Measurements from ENCODE around the gene MB. TPM values are rescaled to one million over a fixed set of nuclear protein-coding genes. Genes with fewer than 3 reads are reported as not detected.

Gene MB
- total RNA-seq, 3 donors from 2014 or later: 0.48 to 13.1 (median 10.0) TPM

GRCh38 chr22:35661464-35661863 lies 44.3 kb upstream of the MB start:
- no peak overlapping the region for H3K4me3 ChIP-seq
- no peaks in the 10 kb centered on the region for H3K27me3 ChIP-seq
- intact Hi-C loops (cut with DNase I; ENCODE audit: low total_unique reads): loop anchor here (10.0 kb wide), 1 partner anchor 73 kb away; no protein-coding TSS in a partner anchor
- H3K27ac ChIP-seq: no peak overlapping the region
- peaks cover 0 to 4% of the 10 kb centered on the region in 2 donors for H3K9me3 ChIP-seq
- no peaks in the 10 kb centered on the region for H3K4me1 ChIP-seq
- H3K36me3 ChIP-seq: peaks cover 1% of the 10 kb centered on the region
- no peak for TF ChIP-seq POLR2A (IDR thresholded peaks at IDR 0.05)
- TF ChIP-seq POLR2AphosphoS5 (IDR thresholded peaks at IDR 0.05): no peak
- TF ChIP-seq, protein P1, sequence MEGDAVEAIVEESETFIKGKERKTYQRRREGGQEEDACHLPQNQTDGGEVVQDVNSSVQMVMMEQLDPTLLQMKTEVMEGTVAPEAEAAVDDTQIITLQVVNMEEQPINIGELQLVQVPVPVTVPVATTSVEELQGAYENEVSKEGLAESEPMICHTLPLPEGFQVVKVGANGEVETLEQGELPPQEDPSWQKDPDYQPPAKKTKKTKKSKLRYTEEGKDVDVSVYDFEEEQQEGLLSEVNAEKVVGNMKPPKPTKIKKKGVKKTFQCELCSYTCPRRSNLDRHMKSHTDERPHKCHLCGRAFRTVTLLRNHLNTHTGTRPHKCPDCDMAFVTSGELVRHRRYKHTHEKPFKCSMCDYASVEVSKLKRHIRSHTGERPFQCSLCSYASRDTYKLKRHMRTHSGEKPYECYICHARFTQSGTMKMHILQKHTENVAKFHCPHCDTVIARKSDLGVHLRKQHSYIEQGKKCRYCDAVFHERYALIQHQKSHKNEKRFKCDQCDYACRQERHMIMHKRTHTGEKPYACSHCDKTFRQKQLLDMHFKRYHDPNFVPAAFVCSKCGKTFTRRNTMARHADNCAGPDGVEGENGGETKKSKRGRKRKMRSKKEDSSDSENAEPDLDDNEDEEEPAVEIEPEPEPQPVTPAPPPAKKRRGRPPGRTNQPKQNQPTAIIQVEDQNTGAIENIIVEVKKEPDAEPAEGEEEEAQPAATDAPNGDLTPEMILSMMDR (IDR thresholded peaks at IDR 0.05): no peak
- DNase-seq (ENCODE audit: low spot score in 2 of 2): no peak

- Histone ChIP-seq H3K36me3 (peaks cover 8% of the 10 kb centered on the region), H3K27ac (peak overlapping the region in 1 of 2 donors; percentile 2), H3K9me3 (no peaks in the 10 kb centered on the region), H3K4me3 (no peak overlapping the region), H3K27me3 (no peaks in the 10 kb centered on the region), H3K4me1 (no peaks in the 10 kb centered on the region)
- no peak for DNase-seq (ENCODE audit: low spot score in 2 of 2)
- TF ChIP-seq POLR2AphosphoS5 (IDR thresholded peaks at IDR 0.05) (no peak), POLR2A (IDR thresholded peaks at IDR 0.05) (no peak)
- TF ChIP-seq, protein P1 (IDR thresholded peaks at IDR 0.05): no peak
- intact Hi-C loops (cut with DNase I; ENCODE audit: low total_unique reads): loop anchor here (10.0 kb wide), 1 partner anchor 74 kb away; no protein-coding TSS in a partner anchor
These were observed 43.4 kb upstream of the MB start for GRCh38 chr22:35660291-35661127.

DNA sequence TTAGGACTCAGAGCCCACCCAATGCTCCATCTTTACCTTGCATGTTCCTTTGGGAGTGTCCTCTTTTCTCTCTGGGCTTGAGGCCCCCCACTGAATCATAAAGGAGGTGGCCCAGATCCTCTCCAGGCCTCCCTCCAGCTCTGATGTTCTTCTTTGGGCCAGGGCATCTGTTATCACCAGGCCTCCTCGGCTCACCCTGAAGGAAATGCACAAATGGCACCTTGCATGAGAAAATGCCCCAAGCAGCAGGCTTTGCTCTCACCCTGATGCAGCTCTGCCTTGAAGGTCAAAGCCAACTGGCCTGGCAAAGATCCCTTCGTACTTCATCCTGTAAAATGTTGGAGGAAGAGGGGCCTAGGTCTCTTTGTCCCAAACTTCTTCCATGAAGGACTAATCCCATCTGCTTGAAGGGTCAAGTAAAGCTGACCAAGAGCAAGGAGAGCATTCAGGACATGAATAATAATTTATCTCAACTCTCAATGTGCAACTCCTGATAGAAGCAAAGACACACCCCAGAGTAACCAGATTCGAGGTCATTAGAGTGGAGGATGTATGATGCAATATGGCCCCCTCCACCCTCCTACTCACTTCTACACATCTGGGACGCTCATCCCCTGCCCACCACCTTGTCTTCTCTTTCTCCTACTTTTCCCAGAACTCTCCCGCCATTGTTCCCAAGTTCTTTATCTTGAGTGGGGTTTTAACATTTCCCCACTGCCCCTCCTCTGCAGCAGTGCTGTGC lies 40.6 kb upstream of the MB start:
- H3K36me3 ChIP-seq: peaks cover 8% of the 10 kb centered on the region
- H3K9me3 ChIP-seq: no peaks in the 10 kb centered on the region
- intact Hi-C loops (cut with DNase I; ENCODE audit: low total_unique reads): no loop called here
- no peaks in the 10 kb centered on the region for H3K27me3 ChIP-seq
- no peak overlapping the region for H3K27ac ChIP-seq
- TF ChIP-seq, protein P1 (IDR thresholded peaks at IDR 0.05): no peak
- TF ChIP-seq POLR2A (IDR thresholded peaks at IDR 0.05): no peak
- TF ChIP-seq POLR2AphosphoS5 (IDR thresholded peaks at IDR 0.05): no peak
- no peak overlapping the region for H3K4me3 ChIP-seq
- H3K4me1 ChIP-seq: no peaks in the 10 kb centered on the region
- no peak for DNase-seq (ENCODE audit: low spot score in 2 of 2)

GRCh38 chr22:35656284-35656752 lies 39.2 kb upstream of the MB start:
- Histone ChIP-seq H3K9me3 (no peaks in the 10 kb centered on the region), H3K4me3 (no peak overlapping the region), H3K4me1 (no peaks in the 10 kb centered on the region), H3K36me3 (peaks cover 8% of the 10 kb centered on the region), H3K27me3 (no peaks in the 10 kb centered on the region), H3K27ac (no peak overlapping the region)
- intact Hi-C loops (cut with DNase I; ENCODE audit: low total_unique reads): no loop called here
- TF ChIP-seq, protein P1 (IDR thresholded peaks at IDR 0.05): no peak
- TF ChIP-seq POLR2AphosphoS5 (IDR thresholded peaks at IDR 0.05): no peak
- TF ChIP-seq POLR2A (IDR thresholded peaks at IDR 0.05): no peak
- DNase-seq (ENCODE audit: low spot score in 2 of 2): no peak

- Histone ChIP-seq H3K9me3 (no peaks in the 10 kb centered on the region), H3K4me3 (no peak overlapping the region), H3K27ac (no peak overlapping the region), H3K4me1 (no peaks in the 10 kb centered on the region), H3K27me3 (no peaks in the 10 kb centered on the region), H3K36me3 (peaks cover 8% of the 10 kb centered on the region)
- intact Hi-C loops (cut with DNase I; ENCODE audit: low total_unique reads): no loop called here
- TF ChIP-seq POLR2A (IDR thresholded peaks at IDR 0.05) (no peak), POLR2AphosphoS5 (IDR thresholded peaks at IDR 0.05) (no peak)
- TF ChIP-seq, protein P1 (IDR thresholded peaks at IDR 0.05): no peak
- DNase-seq (ENCODE audit: low spot score in 2 of 2): no peak
These were observed 36.7 kb upstream of the MB start for GRCh38 chr22:35653824-35654223.

Measured in breast epithelium (tissue), 4 donors.